Stomach (tissue), 4 donors: ENCODE data around the gene SLAMF7.

Experiments used
- POLR2A ChIP-seq, 4 donors: fragments of 450-650 bp; IDR thresholded peaks; one replicate each; pipeline ENCODE4 v1.6.1; 2016; ENCODE audit warnings: antibody characterized with exemption in 4 of 4, control low read depth in 2 of 4, mild to moderate bottlenecking in 1 of 4, moderate library complexity in 1 of 4
- POLR2AphosphoS5 ChIP-seq, 3 donors: sonication (generic); formaldehyde crosslinking; IDR thresholded peaks; one replicate each; pipeline ENCODE4 v1.6.1; 2016; ENCODE audit warnings: antibody characterized with exemption in 3 of 3
- TF ChIP-seq, protein P1 (sequence below), 7 experiments: fragments of 450-650 bp in 4 of 7; fragments of 200-600 bp in 3 of 7; sonication (generic) in 3 of 7; IDR thresholded peaks; one replicate each; pipeline ENCODE4 v1.5.1; 2016 to 2019; ENCODE audit warnings: antibody characterized with exemption in 7 of 7, control low read depth in 2 of 7, mild to moderate bottlenecking in 1 of 7

DNA sequence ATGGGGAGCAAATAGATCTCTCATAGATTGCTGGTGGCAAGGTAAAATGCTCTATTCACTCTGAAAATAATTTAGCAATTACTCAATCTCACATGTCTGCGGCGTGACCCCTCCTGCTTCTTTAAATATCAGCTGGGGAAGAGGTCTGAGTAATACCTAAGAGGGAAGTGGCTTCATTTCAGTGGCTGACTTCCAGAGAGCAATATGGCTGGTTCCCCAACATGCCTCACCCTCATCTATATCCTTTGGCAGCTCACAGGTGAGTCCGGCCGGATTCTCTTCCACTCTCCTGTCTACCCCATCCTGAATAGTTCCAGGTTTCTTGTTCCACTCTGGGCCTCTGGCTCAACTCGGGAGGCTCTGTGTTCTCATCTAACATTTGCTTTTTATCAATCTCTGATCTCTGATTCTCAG, at the start of gene SLAMF7:
- TF ChIP-seq, protein P1, sequence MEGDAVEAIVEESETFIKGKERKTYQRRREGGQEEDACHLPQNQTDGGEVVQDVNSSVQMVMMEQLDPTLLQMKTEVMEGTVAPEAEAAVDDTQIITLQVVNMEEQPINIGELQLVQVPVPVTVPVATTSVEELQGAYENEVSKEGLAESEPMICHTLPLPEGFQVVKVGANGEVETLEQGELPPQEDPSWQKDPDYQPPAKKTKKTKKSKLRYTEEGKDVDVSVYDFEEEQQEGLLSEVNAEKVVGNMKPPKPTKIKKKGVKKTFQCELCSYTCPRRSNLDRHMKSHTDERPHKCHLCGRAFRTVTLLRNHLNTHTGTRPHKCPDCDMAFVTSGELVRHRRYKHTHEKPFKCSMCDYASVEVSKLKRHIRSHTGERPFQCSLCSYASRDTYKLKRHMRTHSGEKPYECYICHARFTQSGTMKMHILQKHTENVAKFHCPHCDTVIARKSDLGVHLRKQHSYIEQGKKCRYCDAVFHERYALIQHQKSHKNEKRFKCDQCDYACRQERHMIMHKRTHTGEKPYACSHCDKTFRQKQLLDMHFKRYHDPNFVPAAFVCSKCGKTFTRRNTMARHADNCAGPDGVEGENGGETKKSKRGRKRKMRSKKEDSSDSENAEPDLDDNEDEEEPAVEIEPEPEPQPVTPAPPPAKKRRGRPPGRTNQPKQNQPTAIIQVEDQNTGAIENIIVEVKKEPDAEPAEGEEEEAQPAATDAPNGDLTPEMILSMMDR (IDR thresholded peaks at IDR 0.05), result no peak
- peak in 1 of 3 donors; percentile 23 for TF ChIP-seq POLR2AphosphoS5 (IDR thresholded peaks at IDR 0.05)
- TF ChIP-seq POLR2A (IDR thresholded peaks at IDR 0.05), result no peak
